ENCODE measurements around the gene CAND2.

- TF ChIP-seq CTCF (IDR thresholded peaks at IDR 0.05) (no peak), POLR2A (IDR thresholded peaks at IDR 0.05) (no peak)
Observed at GRCh38 chr3:12865271-12865670, 68.8 kb downstream of the CAND2 start.

Data from testis (tissue), 2 donors.